HG02884 (cell line): ENCODE results near the gene ITPRIP.

ENCODE experiments used
- ATAC-seq: cut with Tn5 transposase; IDR thresholded peaks from one replicate; pipeline ENCODE4 v1.9.1; 2021; ENCODE audit warnings: mild to moderate bottlenecking, moderate library complexity; ENCODE audit not compliant: unreplicated experiment

The ITPRIP gene

DNA sequence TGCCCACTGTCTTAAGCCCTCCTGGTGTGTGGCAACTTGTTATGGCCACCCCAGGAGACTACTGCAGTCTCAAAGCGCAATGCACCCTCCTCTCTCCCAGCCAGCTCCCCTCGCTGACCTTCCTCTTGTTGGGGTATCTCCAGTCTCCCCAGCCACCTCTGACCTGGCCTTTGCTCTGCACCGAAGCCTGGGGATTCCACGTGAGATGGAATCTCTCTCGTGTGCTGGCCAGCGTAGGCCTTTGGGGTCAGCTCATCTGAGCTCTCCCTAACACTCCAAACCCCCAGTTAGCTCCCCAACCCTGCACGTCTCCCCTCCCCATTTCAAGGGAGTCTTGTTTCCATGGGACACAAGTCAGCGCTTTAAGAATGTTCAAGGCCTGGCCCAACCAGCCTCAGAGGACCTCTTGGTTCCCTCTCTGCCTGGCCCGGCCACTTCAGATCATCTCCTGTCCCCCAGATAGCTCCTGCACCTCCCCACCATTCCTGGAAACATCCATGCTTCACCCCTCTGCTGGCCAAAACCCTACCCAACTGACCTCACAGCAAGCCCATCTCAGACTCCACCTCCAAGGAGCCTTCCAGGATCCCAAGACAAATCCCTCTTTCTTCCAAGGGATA is 11.2 kb downstream of the ITPRIP start:
- ATAC-seq = no peak

DNA sequence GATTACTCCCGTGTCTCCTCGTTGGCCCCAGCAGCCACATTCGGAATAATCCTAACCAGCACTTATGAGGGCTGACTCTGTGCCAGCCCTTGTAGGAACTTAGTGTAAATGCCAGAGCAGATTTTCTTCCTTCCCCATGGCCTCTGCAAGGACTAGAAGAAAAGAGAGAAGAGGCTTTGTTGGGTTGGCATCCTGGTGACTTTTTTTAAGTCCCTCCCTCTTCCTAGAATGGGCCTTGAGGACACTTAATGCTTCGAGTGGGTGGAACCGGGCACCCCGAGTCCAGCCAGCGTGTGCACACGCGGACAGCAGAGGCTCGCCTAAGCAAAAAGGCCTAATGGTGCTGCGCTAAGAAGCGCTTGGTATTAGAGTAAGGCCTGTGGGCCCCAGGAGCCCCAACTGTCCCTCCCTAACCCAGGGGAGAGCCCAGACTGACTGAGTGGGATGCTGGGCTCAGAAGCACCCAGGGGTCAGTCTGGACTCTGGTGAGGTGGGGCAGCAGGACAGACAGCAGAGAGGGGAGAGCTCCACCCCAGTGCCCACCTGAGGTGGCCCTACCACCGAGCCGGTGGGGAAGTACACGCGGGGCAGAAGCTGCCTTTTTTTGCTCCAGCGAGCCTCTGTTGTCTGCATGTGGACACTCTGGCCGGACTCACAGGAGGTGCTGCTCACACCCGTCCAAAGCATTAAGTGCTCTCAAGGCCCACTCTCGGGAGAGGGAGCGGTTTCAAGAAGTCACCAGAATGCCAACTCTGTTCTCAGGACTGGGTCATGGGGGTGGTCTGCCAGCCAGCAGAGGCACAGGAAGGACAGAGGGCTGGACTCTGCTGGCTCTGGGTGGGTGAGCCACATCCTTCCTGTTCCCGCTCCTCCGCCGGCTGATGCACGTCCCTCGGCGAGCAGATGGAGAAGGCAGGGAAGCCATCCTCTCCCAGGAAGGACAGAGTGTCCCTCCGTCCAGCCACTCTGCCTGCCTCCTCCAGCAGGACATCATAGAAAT is 12.5 kb downstream of the ITPRIP start:
- no peak for ATAC-seq

DNA sequence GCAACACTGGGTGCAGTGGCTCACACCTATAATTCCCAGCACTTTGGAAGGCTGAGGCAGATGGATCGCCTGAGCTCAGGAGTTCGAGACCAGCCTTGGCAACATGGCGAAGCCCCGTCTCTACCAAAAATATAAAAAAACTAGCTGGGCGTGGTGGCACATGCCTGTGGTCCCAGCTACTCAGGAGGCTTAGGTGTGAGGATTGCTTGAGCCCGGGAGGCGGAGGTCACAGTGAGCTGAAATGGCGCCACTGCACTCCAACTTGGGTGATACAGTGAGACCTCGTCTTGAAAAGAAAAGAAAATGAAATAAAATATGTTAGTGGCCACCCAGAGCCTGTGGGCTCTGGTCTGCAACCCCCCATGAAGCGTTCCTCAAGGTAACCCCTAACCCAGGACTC is 13.3 kb downstream of the ITPRIP start:
- ATAC-seq = no peak

DNA sequence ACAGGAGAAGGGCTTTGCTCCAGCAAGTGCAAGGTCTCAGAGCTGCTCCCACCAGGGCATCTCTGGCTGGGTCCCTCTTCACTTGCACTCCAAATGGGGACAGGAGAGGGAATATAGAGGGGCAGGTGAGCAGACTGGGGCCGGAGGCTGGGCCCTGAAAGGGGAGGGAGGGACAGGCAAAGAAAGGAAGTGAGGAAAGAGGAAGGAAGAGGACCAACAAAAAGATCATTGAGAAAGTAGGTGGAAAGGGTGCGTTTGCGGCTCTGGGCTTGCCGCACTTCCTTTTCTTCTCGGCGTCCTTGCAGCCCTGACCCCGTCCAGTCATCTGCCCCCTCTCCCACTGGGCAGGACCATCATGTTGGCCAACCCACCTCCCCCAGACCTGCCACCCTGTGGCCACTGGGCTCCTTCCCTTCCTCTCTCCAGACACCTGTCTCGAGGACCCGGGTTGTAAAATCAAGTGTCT is 14.0 kb downstream of the ITPRIP start:
- no peak for ATAC-seq

DNA sequence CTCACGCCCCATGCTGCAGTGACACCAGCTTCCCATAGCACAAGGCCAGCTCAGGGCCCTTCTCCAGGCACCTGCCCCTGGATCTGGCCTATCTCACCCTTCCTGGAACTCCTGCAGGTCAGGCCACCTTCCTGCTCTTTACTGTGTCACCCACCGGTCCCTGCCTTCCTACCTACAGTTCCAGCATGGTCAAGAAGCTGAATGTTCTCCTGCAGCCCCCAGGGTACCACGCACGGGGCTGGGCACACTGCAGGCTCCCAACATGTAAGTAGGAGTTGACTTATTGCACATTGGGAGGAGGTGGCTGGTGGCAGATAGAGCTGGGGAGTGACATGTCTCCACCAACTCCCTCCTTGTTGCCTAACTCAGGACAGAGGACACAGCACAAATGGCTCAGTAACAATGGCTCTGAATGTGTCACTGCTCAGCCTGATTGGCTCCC is 14.5 kb downstream of the ITPRIP start:
- ATAC-seq = no peak

DNA sequence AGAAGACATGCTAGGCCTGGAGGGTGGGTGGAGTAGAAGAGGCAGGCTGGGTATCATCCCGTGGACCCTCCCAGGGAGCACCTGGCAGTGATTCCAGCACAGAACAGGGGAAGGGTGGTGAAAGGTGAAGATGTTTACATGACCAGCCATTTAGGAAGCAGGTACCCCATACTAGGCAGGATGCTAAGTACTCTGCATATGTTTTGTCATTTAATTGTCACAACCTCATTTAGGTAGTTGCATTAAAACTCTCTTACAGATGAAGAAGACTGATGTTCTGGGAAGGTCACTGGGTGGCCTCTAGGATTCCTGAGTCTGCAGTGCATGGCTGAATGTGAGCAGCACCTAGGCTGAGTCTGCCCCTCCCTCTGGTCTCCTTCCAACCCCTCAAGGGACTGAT is 15.2 kb downstream of the ITPRIP start:
- no peak for ATAC-seq

DNA sequence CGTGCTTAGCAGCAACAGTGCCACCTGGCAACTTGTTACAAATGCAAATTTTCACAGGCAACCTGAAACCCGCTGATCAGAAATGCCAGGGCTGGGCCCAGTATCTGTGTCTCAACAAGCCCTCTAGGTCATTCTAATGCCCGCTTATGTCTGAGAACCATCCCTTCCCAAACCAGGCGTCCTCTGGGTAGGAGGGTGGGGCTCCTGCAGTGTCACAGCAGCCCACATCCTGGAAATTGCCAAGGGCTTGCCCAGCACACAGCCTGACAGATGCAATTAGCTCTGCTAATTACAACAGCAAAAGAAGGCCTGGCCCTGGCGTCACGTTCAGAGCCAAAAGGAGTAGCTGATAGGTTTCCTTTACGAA is 15.9 kb downstream of the ITPRIP start:
- ATAC-seq = no peak

DNA sequence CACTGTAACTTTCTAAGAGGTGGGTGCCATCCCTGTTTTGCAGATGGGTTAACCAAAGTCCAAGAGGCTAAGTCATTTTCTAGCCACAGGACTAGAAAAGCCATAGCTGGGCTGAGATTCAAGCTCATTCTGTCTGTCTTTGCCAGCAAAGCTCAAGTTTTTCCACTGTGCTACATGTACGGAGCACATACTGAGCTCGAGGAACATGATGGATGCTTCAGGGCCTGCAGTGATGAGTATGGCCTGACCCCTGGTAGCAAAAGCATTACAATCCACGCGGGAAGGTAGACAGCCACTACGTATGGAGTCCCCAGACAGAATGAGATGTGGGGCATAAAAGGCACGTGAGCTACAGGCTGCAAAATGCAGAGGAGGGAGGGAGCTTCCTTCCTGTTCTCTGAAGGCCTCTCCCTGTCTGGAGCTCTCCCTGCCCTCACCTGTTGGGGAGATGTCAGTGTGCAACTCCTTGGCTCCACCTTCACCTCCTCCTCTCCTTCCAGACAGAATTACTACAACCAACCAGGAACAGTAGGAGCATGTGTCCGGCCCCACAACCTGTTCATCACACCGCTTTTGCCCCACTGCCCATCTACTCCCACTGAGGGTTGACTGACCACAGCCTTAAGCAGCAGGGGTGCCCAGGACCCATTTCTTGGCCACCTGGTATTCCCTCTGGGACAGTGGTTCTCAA is 16.4 kb downstream of the ITPRIP start:
- no peak for ATAC-seq

DNA sequence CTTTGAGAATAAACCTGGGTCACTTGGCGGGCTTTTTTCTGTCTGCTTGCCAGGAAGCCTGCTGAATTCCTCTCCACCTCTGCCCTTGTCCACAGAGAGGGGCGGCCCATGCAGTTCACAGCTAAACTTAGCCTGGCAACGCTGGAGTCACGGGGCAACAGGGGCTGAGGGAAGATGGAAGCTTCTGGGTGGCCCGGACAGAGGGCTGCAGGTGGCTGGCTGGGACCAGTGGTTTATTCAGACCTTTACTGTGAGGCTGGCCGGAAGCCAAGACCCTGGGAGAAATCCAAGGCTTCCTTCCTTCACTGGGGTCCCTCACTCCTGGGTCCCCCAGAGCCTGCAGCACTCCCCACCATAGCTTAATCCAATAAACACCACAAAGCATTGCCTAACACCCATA is 17.0 kb downstream of the ITPRIP start:
- no peak for ATAC-seq

DNA sequence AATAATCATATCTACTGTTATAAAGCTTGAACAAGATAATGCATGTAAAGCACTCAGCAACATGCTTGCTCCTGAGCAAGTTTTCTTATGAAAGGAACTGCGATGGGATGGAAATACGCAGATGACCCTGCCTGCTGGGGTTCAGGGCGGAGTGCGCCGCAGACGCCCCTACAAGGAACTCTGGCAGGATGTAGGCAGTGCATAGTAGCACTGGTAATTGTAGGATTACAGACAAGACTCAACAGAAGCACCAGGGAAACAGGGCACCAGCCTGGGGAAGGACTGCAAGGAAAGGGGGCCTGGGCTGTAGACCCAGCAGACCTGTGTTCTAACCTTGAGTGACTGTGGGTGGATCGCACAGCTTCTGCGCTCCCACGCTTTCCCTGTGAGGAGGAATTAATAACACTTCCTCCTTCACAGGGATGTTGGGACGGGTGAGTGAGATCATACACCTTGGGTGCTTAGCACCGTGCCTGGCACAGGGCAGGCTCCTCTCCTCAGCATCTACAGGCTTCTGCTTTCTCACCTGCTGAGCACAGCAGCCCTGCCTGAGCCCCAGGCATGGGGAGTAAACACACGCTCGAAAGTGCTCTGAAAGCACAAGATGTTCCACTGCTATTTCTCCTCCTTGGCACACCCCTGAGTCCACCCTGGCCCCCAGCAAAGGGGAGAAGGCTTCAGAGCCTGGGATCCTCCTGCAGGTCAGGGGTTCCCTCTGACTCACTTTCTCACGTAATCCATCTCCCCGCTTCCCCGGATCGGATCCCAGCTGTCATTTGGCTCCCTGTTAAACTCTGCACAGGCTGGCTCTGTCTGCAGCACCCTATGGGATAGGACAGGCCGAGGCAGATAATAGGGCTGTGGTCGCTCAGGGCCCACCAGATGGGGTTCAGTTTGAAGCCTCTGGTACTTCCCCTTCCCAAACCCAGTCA is 19.2 kb downstream of the ITPRIP start:
- ATAC-seq = no peak

DNA sequence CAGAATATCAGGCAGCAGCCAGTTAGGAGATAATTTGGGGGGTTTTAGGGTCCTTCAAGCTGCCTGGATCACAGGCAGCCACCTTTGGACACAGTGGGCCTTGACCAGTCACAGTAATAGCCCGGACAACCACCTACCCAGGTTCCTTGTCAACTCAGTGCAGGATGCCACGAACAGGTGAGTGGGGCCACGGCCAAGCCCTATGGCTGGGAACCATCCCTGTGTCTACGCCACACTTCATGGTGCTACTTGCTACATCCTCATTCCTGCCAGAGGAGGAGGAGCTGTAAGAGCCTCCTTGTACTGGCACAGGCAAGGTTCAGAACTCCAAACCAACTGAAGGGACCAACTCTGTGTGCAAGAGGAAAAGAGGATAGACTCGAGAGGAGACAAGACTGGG is 19.9 kb downstream of the ITPRIP start:
- ATAC-seq = no peak

DNA sequence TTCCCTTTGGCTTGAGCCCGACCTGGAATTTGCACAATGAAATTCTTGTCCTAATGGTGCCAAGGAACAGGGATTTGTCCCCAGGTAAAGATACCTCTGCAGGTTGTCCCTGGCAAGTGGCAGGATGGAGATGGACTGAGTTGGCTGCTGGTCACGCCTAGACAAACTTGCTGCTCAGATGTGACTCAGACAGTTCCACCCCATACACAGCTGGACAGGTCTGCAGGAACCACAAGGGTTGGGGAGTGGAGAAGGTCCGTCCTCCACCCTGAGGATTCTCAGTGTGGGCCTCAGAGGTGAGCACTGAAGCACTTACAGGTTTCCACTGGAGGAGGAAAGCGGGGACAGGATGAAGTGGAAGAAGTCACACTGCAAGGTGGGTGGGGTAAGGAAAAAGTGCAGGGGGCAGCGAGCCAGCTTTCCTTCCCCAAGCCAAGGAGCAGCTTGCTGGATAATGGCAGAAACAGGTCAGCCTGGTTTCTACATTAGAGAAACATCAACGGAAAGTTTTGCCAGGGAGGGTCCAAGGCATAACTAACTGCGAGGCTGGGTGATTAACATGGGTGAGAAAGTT is 20.5 kb downstream of the ITPRIP start:
- ATAC-seq = no peak

DNA sequence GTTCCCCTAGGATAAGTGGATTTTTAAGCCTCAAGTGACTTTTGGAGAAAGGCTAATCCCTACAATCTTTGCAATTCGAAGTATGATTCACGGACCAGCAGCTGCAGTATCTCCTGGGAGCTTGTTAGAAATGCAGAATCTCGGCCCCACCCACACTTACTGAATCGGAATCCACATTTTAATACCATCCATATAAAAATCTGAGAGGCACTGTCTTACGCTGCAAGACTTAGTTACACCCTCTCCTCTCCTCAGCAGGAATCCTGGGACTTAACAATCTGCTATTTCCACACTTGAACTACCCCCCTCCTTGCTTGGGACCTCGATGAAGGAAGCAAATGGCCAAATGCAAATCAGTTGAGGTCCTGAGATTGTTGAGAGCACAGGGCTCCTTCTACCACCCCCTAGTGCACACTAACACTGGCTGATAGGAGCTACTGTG is 21.0 kb downstream of the ITPRIP start:
- ATAC-seq = no peak

DNA sequence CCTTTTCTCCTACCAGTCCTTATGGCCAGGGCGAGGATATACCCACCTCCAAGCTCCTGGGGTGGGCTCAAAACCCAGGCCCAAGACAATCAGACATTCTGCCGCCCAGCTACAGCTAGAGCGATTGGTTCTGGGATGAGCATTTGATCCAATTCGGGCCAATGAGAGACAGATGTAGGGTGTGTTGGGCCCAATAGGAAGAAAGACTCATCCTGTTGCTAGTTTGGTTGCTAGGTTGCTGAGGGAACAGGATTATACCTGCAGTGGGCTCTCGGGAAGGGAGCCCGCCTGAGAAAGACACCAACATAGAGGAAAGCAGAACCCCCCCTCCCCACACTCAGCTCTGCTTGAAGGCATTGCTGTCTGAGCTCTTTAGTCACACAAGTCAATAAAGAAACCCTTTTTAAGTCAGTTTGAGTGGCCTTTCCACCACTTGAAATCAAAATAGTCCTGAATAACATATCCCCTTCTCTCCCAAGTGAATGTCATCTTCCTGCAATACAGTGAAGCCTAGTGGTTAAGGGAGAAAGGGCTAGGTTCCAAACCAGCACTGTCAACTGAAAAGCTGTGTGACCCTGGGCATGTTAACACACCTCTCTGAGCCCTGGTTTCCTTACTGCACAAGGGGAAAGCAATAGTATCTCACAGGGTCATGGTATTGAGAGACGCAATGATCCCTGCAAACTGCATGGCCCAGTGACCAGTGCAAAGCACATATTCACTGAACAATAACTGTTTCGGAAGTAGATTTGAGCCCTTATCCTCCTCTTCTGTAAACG is 21.8 kb downstream of the ITPRIP start:
- no peak for ATAC-seq

DNA sequence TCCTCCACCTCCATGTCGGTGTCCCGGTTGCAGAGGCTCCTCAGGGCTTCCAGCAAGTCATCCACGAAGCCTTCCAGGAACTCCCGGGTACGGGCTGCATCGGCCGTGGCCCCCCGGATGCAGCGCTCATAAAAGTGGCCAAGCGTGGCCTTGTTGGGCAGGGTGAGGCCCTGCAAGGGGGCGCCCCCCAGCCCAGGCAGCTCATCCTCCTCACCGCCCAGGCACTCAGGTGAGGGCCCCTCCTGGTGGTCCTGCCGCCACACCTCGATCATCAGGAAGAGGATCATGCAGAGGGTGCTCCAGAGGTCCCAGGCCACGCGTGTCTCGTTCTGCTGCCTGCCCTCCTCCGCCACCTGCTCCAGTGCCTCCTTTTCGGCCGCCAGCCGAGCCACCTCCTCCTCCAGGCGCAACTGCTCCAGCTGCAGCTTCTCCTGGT is 22.8 kb downstream of the ITPRIP start:
- ATAC-seq = no peak

DNA sequence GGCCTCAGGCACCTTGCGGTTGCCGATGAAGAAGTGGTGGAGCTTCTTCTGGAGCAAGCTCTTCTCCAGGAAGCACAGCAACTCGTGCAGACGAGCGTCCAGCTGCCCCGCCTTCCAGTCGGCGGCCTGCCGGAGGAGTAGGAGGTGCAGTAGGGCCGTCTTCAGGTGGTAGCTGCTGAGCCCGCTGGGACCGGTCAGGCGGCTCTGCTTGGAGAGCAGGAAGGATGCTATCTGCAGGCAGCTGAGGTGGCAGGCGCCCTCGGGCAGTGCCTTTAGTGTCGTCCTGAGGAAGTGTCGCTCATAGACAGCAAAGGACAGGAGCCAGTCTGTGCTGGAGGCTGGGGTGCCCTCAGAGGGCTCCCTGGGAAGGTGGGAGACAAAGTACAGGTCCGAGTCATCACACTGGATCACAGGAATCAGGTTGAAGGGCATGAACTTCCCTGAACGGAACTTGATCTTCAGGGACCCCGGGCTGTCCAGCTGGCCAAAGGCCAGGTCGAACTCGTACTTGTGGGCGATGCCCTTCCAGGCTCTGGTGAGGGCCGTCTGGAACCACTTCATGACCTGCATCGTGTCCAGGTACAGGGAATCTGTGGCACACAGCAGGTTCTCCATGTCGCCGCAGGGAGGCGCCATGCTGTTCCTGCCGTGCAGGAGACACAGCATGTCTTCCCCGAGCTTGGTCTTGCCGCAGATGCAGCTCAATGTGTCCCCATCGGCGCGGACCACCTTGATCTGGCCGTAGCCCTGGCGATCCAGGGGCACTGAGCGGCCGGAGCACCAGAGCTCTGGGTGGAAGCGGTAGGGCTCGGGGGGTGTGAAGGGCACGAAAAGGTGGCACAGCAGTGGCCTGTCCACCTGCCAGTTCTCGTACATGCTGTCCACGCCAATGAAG is 23.4 kb downstream of the ITPRIP start:
- ATAC-seq = no peak

DNA sequence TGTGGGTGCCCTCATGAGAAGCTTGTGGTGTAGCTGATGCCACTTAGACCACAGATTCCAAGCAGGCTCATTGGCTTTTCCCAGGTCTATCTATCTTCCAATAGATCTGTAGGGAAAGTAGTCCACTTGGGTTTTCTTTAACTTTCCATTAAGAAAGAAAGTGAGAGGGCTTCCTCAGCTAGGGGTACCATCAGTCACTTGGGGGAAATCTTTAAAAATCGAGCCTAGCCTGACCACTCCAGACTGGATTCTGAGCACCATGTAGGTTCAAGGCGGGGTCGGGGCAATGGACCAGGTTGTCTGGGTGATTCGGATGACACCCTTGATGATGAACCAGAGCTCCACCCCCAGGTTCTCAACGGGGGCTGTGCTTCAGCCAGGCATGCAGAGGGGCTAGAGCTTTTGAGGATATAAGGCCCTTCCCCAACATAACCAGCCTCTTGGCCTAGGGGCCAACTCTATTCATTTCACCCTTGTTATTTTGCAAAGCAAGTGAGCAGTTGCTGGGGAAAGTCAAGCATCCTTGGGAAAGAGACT is 27.0 kb downstream of the ITPRIP start:
- no peak for ATAC-seq
